H4 (cell line): ENCODE results near the gene SMIM1. TPM values are rescaled to one million over a fixed set of nuclear protein-coding genes. Genes with fewer than 3 reads are reported as not detected.

ENCODE experiments used
- DNase-seq: peaks from one replicate; pipeline ENCODE4 v3.0.0-alpha.2; 2015; ENCODE audit warnings: low spot score
- total RNA-seq: library from RNA; depleted of rRNA; stranded (reverse); fragments of >200 nt; shearing (Covaris generic); gene quantifications from 2 replicates; pipeline ENCODE4 v1.2.3, GENCODE V29; 2014

Gene SMIM1
- total RNA-seq, 1 experiment from 2014 or later, result not detected

- DNase-seq, result no peak
Observed at GRCh38 chr1:3756394-3756793, 16.2 kb upstream of the SMIM1 start.

GRCh38 chr1:3759164-3759563, 13.4 kb upstream of the SMIM1 start:
- no peak for DNase-seq

GRCh38 chr1:3759796-3760195, 12.8 kb upstream of the SMIM1 start:
- DNase-seq, result no peak

- no peak for DNase-seq
Observed at GRCh38 chr1:3761296-3762010, 11.1 kb upstream of the SMIM1 start.

GRCh38 chr1:3762151-3762872, 10.2 kb upstream of the SMIM1 start:
- DNase-seq, result no peak

GRCh38 chr1:3762873-3763228, 9.7 kb upstream of the SMIM1 start:
- DNase-seq, result no peak

GRCh38 chr1:3763351-3764125, 9.0 kb upstream of the SMIM1 start:
- DNase-seq, result no peak

- no peak for DNase-seq
Observed at GRCh38 chr1:3767328-3767925, 5.1 kb upstream of the SMIM1 start.

- DNase-seq, result no peak
Observed at GRCh38 chr1:3768811-3769390, 3.6 kb upstream of the SMIM1 start.

GRCh38 chr1:3770047-3770765, 2.3 kb upstream of the SMIM1 start:
- no peak for DNase-seq

GRCh38 chr1:3771108-3772026, 1.2 kb upstream of the SMIM1 start:
- no peak for DNase-seq

GRCh38 chr1:3772027-3772714, 378 bp upstream of the SMIM1 start:
- DNase-seq, result no peak

GRCh38 chr1:3773572-3774275, 1.2 kb downstream of the SMIM1 start:
- DNase-seq, result no peak

- no peak for DNase-seq
Observed at GRCh38 chr1:3774276-3774945, 1.9 kb downstream of the SMIM1 start.

- DNase-seq, result no peak
Observed at GRCh38 chr1:3774946-3775489, 2.5 kb downstream of the SMIM1 start.

- DNase-seq, result peak; percentile 74
Observed at GRCh38 chr1:3775490-3776230, 3.1 kb downstream of the SMIM1 start.

- no peak for DNase-seq
Observed at GRCh38 chr1:3776231-3776961, 3.8 kb downstream of the SMIM1 start.
